Hepatocyte (in vitro differentiated cells): ENCODE measurements around the gene IDH3A.

Experiments used
- EZH2phosphoT487 ChIP-seq: fragments of 200-600 bp; sonication (generic); IDR thresholded peaks from one replicate; pipeline ENCODE4 v1.6.1; 2018; ENCODE audit warnings: antibody characterized with exemption, mild to moderate bottlenecking, low read depth, moderate library complexity; ENCODE audit not compliant: unreplicated experiment, severe bottlenecking
- TF ChIP-seq, protein P1 (sequence below): fragments of 200-600 bp; sonication (generic); IDR thresholded peaks from 2 replicates; pipeline ENCODE4 v1.5.1; 2016; ENCODE audit warnings: antibody characterized with exemption, mild to moderate bottlenecking; ENCODE audit not compliant: poor library complexity

DNA sequence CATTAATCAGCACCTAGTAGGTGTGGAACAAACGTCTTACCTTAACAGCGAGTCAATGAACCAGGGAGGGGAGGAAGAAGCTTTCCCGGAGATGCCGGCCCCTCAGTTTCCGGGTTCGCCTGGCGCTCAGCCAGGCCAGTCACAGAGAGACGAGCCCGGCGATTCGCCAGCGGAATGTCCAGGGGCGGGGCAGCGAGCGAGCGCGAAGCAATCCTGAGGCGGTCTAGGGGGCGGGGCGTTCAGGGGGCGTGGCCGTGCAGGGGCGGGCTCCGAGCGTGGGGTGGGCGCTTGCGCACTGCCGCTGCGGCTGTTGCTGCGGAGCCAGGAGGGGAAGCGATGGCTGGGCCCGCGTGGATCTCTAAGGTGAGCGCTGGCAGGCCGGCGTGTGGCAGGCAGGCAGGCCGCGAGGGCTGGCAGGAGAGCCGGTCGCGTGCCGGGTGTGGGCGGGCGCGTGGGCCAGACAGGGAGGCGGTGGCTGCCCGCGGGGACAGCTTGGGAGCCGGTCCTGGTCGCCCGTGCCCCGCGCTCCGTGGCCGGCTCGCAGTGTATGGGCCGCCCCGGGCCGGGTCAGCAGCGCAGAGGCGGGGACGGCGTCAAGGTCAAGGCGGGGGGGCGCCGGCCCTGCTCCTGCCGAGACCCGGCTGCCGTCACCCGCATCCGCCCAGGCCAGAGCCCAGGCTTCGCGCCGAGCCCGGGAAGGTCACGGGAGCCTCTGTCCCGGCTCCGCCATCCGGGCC, at the start of gene IDH3A:
- TF ChIP-seq, protein P1, sequence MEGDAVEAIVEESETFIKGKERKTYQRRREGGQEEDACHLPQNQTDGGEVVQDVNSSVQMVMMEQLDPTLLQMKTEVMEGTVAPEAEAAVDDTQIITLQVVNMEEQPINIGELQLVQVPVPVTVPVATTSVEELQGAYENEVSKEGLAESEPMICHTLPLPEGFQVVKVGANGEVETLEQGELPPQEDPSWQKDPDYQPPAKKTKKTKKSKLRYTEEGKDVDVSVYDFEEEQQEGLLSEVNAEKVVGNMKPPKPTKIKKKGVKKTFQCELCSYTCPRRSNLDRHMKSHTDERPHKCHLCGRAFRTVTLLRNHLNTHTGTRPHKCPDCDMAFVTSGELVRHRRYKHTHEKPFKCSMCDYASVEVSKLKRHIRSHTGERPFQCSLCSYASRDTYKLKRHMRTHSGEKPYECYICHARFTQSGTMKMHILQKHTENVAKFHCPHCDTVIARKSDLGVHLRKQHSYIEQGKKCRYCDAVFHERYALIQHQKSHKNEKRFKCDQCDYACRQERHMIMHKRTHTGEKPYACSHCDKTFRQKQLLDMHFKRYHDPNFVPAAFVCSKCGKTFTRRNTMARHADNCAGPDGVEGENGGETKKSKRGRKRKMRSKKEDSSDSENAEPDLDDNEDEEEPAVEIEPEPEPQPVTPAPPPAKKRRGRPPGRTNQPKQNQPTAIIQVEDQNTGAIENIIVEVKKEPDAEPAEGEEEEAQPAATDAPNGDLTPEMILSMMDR: no peak
- no peak for TF ChIP-seq EZH2phosphoT487
